ENCODE results near the gene DUSP19.

DNA sequence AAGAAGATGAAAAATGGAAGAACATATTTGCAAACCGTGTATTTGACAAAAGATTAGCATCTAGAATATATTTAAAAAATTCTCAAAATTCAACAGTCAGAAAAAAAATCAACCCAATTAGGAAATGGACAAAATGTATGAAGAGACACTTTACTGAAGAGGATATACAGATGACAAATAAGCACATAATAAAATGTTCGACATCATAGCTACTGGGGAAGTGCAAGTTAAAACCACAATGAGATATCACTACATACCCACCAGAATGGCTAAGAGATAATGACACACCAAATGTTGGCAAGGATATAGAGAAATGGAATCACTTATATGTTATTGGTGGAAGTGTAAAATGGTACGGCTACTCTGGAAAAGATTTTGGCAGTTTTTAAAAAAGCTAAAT is 34.0 kb downstream of the DUSP19 start:
- no peak for TF ChIP-seq POLR2A (IDR thresholded peaks at IDR 0.05)
- TF ChIP-seq, protein P1, sequence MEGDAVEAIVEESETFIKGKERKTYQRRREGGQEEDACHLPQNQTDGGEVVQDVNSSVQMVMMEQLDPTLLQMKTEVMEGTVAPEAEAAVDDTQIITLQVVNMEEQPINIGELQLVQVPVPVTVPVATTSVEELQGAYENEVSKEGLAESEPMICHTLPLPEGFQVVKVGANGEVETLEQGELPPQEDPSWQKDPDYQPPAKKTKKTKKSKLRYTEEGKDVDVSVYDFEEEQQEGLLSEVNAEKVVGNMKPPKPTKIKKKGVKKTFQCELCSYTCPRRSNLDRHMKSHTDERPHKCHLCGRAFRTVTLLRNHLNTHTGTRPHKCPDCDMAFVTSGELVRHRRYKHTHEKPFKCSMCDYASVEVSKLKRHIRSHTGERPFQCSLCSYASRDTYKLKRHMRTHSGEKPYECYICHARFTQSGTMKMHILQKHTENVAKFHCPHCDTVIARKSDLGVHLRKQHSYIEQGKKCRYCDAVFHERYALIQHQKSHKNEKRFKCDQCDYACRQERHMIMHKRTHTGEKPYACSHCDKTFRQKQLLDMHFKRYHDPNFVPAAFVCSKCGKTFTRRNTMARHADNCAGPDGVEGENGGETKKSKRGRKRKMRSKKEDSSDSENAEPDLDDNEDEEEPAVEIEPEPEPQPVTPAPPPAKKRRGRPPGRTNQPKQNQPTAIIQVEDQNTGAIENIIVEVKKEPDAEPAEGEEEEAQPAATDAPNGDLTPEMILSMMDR (IDR thresholded peaks at IDR 0.05): no peak
- TF ChIP-seq POLR2AphosphoS5 (IDR thresholded peaks at IDR 0.05; ENCODE audit: insufficient read depth in 1 of 2, low read depth in 1 of 2): no peak
